Amniotic epithelial cell (primary cell): ENCODE data around the gene PTK6.
"Not testable (repeated sequence)": the region's sequence is repeated elsewhere in the genome, so short reads cannot be mapped to it uniquely, and the experiment has no call there.

ENCODE experiments used
- DNase-seq: peaks from one replicate; pipeline ENCODE4 v3.0.0-alpha.2; 2010; ENCODE audit warnings: low read depth

PTK6 gene

GRCh38 chr20:63568986-63569949 is 32.1 kb upstream of the PTK6 start:
- no peak for DNase-seq

DNA sequence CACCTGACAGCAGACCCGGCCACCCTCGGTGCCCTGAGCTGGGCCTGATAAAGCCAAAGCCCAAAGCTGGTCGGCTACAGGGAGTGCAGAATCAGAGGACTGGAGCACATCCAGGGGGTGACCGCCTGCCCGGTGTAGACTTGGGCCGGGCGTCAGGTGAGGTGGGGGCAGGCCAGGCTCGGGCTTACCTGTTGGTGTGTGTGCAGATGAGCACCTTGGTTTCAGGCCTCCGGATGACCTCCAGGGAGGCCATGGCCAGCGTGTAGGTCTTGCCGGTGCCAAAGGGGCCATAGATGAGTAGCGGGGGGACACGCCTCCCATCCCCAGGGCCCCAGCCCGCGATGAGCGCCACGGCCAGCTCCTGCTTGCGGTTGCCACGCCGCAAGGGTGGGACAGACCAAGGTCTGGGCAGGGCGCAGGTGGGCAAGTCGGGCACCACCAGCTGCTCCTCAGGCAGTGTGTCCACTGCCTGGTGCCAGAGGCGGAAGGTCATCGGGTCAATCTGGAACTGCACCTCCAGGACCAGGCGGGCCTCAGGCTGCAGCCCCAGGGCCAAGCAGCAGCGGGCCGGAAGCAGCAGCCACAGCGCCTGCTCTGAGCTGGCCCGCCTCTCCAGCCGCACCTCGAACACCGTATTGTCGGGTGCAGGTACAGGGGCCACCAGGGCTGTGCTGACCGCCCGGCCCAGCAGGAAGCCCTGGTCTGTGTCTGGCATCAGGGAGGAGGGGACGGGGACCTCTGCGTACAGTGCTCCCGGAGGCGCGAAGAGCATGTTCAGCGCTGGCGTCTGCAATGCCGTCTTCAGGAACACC is 31.2 kb upstream of the PTK6 start:
- DNase-seq, result no peak

DNA sequence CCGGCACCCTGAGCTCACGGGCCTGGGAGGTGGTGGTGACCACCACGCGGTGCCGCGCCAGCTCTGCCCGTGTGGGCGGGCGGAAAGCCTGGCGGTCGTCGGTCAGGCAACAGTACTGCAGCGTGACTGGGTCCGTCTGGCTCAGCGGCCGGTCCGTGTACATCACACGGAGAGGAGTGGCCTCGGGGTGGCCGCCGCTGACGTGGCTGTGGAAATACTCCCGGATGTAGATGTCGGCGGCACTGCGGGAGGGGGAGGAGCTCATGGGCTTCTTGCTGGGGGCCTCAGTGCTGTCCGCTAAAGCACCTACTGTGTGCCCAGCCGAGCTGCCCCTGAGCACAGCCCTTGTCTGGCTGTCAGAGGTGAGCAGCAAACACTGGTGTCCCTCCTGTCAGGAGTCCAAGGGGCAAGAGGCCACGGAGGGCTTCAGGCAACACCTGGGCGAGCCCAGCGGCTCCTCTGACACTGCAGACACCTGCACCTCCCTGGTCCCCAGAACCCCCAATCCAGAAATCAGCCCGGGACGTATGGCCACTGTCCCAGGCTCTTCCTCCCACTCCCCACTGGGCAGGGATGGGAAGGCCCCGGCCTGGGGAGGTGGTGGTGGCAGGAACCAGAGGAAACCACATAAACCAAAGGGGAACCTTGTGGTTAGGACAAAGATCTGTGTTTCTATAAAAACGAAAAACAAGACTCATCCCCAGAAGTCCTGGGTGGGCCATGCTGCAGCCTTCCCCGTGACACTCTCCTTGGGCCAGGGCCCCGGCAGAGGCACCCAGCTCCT is 30.4 kb upstream of the PTK6 start:
- DNase-seq, result peak; percentile 52

GRCh38 chr20:63567136-63567385 is 29.9 kb upstream of the PTK6 start:
- DNase-seq, result no peak

DNA sequence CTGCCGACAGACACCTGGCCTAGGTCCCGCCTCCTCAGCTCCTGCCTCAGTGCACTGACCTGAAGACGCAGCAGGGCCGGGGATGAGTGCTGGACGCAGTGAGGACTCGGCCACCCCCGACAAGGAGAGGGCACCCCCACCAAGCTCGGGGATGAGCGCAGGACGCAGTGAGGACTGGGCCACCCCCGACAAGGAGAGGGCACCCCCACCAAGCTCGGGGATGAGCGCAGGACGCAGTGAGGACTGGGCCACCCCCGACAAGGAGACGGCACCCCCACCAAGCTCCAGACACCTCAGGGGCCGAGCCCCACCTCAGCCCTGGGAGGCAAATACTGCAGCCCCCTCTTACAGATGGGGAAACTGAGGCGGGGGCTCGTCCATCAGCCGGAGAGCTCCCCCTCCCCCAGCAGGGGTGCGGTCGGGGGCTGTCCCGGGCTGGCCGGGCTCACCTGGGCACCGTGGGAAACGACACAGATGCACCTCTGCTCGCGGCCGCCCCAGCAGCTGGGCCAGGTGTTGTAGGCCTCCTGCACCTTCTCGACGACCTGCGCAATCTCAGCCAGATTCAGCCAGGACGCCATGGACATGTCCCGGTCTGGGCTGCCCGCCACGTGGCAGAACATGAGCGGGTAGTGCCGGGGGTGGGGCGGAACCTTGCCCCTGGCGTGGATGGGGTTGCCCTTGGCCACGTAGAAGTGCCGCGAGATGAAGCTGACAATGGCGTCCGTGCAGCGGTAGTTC is 29.4 kb upstream of the PTK6 start:
- DNase-seq, result no peak

GRCh38 chr20:63565699-63566335 is 28.6 kb upstream of the PTK6 start:
- DNase-seq, result no peak

GRCh38 chr20:63565021-63565698 is 28.0 kb upstream of the PTK6 start:
- DNase-seq, result no peak

DNA sequence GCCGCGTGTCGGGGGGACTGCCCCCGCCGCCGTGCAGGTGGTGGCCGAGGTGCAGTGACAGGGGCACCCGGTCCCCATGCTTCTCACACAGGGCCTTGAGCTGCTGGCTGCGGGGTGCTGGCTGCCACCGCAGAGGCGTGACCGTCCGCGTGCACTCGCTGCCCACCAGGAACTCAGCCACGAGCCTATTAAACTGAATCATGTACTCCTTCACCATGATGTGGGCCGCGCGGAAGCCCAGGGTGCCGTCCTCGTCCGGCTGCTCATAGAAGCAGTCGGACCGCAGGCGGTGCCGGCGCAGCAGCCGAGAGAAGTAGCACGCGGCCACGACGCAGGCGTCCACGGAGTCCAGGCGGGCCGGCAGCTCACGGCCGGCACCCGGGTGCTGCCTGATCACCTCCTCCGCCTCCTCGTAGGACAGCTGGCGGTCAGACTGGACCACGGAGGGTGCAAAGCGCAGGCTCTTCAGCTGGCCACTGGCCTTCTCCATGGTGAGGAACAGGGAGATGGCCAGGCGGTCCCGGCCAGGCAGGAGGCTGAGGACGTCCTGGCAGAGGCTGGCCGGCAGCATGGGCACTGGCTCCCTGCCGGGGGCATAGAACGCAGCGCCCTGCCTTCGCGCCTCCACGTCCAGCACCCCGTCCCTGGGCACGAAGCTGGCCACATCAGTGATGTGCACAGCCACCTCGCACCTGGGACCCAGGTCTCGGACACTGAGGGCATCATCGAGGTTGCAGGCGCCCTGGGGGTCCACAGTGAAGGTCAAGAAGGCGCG is 27.0 kb upstream of the PTK6 start:
- DNase-seq, result no peak

DNA sequence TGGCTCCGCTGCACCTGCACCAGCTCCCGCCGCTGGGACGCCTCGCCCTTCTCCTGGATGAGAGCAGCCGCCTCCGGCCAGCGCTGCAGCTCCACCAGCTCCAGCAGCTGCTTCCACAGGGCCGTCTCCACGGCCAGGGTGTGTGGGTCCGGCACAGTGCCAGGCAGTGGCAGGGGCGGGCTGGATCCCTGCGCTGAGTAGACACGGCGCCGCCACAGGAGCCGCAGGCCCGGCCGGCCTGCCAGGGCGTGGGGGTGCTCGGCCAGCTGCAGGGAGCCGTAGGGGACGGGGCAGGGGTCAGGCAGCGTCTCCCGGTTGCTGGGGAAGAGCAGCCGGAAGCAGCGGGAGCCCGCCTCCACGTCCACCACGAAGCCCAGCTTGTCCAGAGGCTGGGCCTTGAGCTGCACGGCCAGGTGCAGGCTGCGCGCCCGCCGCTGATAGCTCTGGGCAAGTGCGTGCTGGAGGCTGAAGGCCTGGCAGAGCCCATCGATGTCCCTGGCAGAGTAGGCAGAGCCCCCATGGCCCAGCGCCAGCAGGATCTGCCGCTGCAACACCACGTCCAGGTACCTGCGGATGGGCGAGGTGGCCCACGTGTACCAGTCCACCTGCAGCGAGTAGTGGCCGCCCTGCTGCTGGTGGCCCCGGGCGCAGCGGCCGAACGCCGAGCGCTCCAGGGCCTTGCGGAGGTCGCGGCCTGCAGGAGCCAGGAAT is 26.2 kb upstream of the PTK6 start:
- no peak for DNase-seq

DNA sequence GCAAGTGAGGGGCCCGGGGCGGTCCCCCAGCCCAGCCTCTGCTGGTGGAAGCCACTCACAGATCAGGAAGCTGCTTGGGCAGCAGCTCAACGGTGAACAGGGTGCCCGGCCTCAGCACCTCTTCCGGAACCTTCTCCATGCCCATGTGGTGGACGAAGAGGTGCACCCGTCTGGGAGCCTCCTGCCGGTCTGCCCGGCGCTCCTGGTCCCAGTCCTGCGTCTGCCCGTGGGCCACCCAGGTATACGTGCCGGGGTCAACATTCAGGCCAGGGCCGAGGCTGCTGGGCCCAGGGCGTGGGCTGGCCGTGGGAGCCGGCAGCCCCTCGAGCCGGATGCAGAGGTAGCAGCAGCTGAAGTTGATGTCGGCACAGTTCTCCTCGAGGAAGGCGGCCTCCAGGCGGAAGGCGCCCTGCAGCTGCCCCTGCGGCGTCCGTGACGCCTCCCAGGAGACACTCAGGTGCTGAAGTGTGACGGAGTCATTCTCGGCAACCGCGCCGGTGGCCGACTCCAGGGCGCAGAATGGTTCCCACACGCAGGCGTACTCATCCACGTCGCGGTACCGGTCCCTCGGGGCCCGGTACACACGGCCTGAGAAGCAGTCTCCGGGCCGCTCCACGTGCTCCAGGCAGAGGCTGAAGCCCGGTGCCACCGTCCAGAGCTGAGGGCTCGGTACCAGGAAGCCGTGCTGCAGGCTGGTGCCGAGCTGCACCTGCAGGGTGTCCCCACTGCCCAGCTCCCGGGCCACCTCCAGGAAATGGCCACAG is 25.5 kb upstream of the PTK6 start:
- DNase-seq, result no peak

DNA sequence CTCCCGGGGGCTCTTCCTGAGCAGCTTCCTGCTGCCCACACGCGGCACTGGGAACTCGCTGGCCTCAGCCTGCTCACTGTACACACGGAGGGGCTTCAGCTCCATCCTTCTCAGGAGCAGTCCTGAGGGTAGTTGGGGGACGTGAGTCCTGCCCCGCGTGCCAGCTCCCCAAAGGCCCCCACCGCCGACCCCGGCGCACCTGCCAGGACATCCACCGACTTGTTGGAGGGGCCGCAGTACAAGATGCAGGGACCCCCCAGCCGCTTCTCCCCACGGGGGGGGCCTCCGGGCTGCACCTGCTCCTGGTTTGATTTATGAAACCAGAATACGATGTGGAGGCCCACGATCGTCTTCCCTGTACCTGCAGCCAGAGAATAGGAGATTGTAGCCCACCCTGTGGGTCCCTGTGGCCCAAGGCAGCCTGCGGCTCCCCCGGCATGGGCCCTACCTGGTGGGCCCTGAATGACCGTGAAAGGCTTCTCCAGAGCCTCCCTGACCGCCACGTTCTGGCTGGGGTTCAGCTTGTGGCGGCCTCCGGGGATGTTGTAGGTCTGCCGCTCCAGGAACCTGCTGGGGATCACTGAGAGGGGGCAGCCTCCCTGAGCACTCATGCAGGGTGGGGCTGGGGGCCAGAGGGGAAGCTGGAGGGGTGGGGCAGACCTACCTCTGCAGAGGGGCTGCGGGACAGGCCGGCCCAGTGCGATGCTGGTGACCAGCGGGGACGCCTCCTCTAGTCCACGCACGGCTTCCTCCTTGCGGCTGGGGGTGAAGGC is 24.6 kb upstream of the PTK6 start:
- DNase-seq, result no peak

- DNase-seq, result no peak
Observed at GRCh38 chr20:63560856-63561609, 23.9 kb upstream of the PTK6 start.

GRCh38 chr20:63560333-63560805 is 23.2 kb upstream of the PTK6 start:
- no peak for DNase-seq

GRCh38 chr20:63559485-63560332 is 22.5 kb upstream of the PTK6 start:
- DNase-seq, result not testable (repeated sequence)

- no peak for DNase-seq
Observed at GRCh38 chr20:63558804-63559484, 21.8 kb upstream of the PTK6 start.
